Superior temporal gyrus (tissue), 1 donor: ENCODE results near the gene ARHGAP33.

Experiments used
- DNase-seq: peaks from one replicate; pipeline ENCODE4 v3.0.0-alpha.2; 2016; ENCODE audit errors: extremely low spot score

The ARHGAP33 gene

GRCh38 chr19:35777086-35777841 lies 1.9 kb downstream of the ARHGAP33 start:
- DNase-seq: peak; percentile 60

GRCh38 chr19:35777961-35778360 lies 2.6 kb downstream of the ARHGAP33 start:
- DNase-seq: no peak

GRCh38 chr19:35779033-35779432 lies 3.7 kb downstream of the ARHGAP33 start:
- DNase-seq: no peak

- DNase-seq: no peak
Observed at GRCh38 chr19:35780058-35780457, 4.7 kb downstream of the ARHGAP33 start.

GRCh38 chr19:35780717-35781116 lies 5.4 kb downstream of the ARHGAP33 start:
- DNase-seq: no peak

DNA sequence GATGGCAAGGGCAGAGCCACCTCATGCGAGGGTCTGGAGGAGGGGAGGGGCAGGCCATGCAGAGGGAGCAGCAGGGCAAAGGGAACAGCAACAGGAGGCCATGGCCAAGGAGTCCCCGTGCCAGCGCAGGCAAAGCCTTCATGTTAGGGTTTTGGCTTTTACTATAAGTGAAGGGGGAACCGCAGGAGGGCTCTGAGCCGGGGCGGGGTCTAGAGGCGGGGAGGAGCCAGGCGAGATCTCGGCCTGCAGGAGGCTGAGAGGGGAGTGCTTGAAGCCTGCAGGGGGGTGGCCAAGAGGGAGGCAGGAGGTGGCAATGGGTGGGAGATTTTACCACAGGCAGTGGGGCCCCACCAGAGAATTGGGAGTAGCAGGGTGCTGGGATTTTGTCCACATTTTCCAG lies 6.3 kb downstream of the ARHGAP33 start:
- no peak for DNase-seq

DNA sequence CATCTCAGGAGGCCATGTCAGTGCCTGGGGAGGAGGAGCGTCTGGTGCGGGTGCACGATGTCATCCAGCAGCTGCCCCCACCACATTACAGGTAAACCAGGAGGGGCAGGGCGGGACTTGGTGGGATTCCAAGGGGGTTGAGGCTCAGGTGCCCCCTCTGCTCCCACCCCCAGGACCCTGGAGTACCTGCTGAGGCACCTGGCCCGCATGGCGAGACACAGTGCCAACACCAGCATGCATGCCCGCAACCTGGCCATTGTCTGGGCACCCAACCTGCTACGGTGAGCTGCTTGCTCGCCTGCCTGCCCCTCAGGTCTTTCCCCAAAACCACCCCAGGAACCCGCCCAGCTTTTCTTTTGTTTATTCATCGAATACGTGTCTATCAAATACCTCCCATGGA lies 7.2 kb downstream of the ARHGAP33 start:
- DNase-seq: no peak

GRCh38 chr19:35783469-35784434 lies 8.4 kb downstream of the ARHGAP33 start:
- DNase-seq: no peak

DNA sequence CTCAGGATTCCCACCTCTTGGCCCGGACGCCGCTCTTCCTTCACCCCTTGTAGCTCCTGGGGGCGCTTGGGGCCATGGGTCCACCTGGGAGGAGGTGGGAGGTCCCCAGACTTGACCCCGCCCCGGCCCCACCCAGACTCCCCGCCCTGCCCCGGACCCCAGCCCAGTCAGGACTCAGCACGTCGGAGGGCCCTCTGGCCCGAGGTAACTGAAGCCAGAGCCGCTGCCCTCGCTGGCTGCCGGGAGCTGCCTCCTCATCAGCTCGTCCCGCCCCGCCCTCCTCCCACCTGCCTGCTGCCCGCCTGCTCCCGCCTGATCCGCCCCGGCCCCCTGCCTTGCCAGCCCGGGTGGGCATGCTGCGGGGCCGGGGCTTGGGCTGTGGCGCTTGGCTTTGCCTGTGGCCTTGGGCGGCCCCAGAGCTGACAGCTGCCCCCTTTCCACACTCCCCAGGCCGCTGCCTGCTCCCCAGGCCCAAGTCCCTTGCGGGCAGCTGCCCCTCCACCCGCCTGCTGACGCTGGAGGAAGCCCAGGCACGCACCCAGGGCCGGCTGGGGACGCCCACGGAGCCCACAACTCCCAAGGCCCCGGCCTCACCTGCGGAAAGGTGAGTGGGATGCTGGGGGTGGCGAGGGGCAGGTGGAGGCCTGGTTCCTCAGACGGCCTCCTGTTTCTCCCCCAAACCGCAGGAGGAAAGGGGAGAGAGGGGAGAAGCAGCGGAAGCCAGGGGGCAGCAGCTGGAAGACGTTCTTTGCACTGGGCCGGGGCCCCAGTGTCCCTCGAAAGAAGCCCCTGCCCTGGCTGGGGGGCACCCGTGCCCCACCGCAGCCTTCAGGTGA lies 9.4 kb downstream of the ARHGAP33 start:
- no peak for DNase-seq

GRCh38 chr19:35785339-35785627 lies 9.9 kb downstream of the ARHGAP33 start:
- DNase-seq: no peak

DNA sequence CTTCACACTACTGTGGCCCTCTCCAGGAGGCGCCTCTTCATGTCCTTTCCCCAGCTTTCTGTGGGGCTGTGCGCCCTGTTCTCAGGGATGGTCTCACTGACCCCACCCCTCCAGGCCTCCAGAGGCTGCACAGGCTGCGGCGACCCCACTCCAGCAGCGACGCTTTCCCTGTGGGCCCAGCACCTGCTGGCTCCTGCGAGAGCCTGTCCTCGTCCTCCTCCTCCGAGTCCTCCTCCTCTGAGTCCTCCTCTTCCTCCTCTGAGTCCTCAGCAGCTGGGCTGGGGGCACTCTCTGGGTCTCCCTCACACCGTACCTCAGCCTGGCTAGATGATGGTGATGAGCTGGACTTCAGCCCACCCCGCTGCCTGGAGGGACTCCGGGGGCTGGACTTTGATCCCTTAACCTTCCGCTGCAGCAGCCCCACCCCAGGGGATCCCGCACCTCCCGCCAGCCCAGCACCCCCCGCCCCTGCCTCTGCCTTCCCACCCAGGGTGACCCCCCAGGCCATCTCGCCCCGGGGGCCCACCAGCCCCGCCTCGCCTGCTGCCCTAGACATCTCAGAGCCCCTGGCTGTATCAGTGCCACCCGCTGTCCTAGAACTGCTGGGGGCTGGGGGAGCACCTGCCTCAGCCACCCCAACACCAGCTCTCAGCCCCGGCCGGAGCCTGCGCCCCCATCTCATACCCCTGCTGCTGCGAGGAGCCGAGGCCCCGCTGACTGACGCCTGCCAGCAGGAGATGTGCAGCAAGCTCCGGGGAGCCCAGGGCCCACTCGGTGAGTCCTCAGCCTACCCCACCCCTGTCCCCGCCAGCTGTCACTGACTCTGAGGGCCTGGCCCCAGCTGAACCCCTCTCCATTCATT lies 11.2 kb downstream of the ARHGAP33 start:
- no peak for DNase-seq

GRCh38 chr19:35787227-35787799 lies 11.9 kb downstream of the ARHGAP33 start:
- no peak for DNase-seq

- no peak for DNase-seq
Observed at GRCh38 chr19:35788205-35788960, 13.0 kb downstream of the ARHGAP33 start.

GRCh38 chr19:35789195-35789977 lies 14.0 kb downstream of the ARHGAP33 start:
- DNase-seq: no peak

- DNase-seq: no peak
Observed at GRCh38 chr19:35789978-35790944, 14.9 kb downstream of the ARHGAP33 start.

DNA sequence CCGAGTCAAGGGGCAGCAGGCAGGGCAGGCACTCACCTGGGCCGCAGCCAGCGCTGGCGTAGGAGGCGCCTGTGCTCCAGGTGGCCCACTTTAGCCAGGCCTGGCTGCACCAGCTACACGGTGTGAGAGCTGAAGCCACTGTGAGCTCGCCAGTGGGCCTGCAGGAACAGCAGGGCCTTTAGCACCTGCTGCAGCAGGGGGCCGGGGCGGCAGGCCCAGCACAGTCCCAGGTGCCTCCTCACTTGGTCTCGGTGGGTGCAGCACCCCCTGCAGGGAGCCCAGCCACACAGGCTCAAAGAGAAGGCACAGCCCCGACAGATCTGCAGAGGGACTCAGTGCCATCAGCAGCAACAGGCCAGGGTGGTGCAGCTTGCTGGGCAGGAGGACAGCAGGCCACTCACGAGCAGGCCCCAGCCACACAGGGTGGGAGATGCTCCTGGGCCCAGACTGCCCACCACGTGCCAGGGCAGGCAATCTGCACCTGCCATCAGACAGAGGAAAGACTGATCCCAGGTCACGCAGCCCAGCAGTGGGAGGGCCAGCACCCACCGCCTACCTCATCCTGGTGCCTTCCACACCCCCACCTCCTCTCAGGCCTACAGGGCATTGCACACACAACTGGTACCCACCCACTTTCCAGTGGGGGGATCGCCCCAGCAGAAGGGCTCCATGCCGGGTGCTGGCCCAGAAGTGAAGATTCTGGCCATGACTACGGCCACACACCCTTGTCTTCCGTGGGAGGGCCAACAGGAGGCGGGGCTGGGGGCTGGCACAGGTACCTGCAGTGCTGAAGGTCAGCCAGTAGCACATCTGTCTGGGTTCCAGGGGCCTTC lies 15.8 kb downstream of the ARHGAP33 start:
- DNase-seq: no peak

- DNase-seq: no peak
Observed at GRCh38 chr19:35791814-35792279, 16.5 kb downstream of the ARHGAP33 start.
